ENCODE results near the gene ACAD10.

DNA sequence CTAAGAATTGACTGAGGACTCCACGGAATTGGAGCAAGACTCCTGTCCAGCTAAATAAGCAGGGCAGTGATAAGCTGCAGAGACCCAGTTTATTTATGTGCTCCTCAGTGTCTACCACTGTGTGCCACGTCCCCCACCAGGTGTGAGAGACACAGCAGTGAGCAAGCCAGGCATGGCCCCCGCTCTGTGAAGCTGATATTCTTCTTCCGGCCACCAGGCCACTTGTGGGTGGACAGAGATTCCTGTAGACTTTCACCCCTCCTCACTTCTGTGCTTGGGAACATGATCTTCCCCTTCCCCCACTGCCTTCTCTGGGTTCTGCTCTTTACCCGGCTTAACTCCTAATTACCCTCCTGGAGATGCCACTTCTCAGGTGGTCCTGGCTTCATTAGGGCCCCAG lies 21.4 kb upstream of the ACAD10 start:
- TF ChIP-seq POLR2A (IDR thresholded peaks at IDR 0.05) (no peak), POLR2AphosphoS5 (IDR thresholded peaks at IDR 0.05) (no peak)
- TF ChIP-seq, protein P1, sequence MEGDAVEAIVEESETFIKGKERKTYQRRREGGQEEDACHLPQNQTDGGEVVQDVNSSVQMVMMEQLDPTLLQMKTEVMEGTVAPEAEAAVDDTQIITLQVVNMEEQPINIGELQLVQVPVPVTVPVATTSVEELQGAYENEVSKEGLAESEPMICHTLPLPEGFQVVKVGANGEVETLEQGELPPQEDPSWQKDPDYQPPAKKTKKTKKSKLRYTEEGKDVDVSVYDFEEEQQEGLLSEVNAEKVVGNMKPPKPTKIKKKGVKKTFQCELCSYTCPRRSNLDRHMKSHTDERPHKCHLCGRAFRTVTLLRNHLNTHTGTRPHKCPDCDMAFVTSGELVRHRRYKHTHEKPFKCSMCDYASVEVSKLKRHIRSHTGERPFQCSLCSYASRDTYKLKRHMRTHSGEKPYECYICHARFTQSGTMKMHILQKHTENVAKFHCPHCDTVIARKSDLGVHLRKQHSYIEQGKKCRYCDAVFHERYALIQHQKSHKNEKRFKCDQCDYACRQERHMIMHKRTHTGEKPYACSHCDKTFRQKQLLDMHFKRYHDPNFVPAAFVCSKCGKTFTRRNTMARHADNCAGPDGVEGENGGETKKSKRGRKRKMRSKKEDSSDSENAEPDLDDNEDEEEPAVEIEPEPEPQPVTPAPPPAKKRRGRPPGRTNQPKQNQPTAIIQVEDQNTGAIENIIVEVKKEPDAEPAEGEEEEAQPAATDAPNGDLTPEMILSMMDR (IDR thresholded peaks at IDR 0.05) = no peak
